Esophagus (tissue), 2 donors: ENCODE results near the gene LARP4. TPM values are rescaled to one million over a fixed set of nuclear protein-coding genes. Genes with fewer than 3 reads are reported as not detected.
"Not testable (repeated sequence)": the region's sequence is repeated elsewhere in the genome, so short reads cannot be mapped to it uniquely, and the experiment has no call there.

Experiments
- H3K27ac ChIP-seq, 2 donors: one replicate each; pipeline ENCODE4 v1.5.1; 2013; ENCODE audit warnings: low read depth in 2 of 2, mild to moderate bottlenecking in 2 of 2, inconsistent platforms in 1 of 2, low read length in 1 of 2, moderate library complexity in 1 of 2
- H3K27me3 ChIP-seq, 2 donors: one replicate each; pipeline ENCODE4 v1.6.1; 2013; ENCODE audit warnings: low read length in 2 of 2, control low read depth in 1 of 2, mild to moderate bottlenecking in 1 of 2; ENCODE audit not compliant: insufficient read depth in 2 of 2, control insufficient read depth in 1 of 2
- H3K36me3 ChIP-seq, 2 donors: one replicate each; pipeline ENCODE4 v1.6.1; 2013; ENCODE audit warnings: low read length in 1 of 2; ENCODE audit not compliant: control insufficient read depth in 2 of 2, insufficient read depth in 2 of 2
- H3K4me1 ChIP-seq, 2 donors: one replicate each; pipeline ENCODE4 v1.6.1; 2013; ENCODE audit warnings: low read length in 1 of 2; ENCODE audit not compliant: control insufficient read depth in 2 of 2, insufficient read depth in 2 of 2
- H3K4me3 ChIP-seq, 2 donors: one replicate each; pipeline ENCODE4 v1.5.1; 2013; ENCODE audit warnings: low read length in 2 of 2, mild to moderate bottlenecking in 2 of 2, low read depth in 1 of 2, moderate library complexity in 1 of 2
- H3K9me3 ChIP-seq, 2 donors: one replicate each; pipeline ENCODE4 v1.6.1; 2013; ENCODE audit warnings: mild to moderate bottlenecking in 2 of 2, low read depth in 1 of 2, low read length in 1 of 2, moderate library complexity in 1 of 2; ENCODE audit not compliant: control insufficient read depth in 2 of 2, insufficient read depth in 1 of 2
- WGBS, 2 donors: extraction: QIAGEN DNeasy Blood & Tissue Kit; methylation state at CpG; one replicate each; pipeline ENCODE4 v1.1.7; 2013; 5-methylcytosine and 5-hydroxymethylcytosine counted together
- polyA plus RNA-seq, 2 donors: library from polyadenylated mRNA; stranded (reverse); fragments of 200-250 nt; gene quantifications; one replicate each; pipeline ENCODE4 v1.2.3, GENCODE V29; 2013
- donor health status: healthy with polysubstance abuse.
- donor health status: Bipolar disorder and iron deficiency.

LARP4 gene
- polyA plus RNA-seq, 2 donors: 7.5 to 8.1 TPM

- Histone ChIP-seq H3K27ac (no peak overlapping the region), H3K4me3 (no peak overlapping the region), H3K36me3 (peaks cover 2 to 4% of the 10 kb centered on the region in 2 donors), H3K4me1 (no peaks in the 10 kb centered on the region), H3K9me3 (no peaks in the 10 kb centered on the region), H3K27me3 (no peaks in the 10 kb centered on the region)
- 96 to 97% methylated on average over 3 of the region's 3 CpGs for WGBS, 2 donors
Observed at GRCh38 chr12:50467439-50467838, 66.8 kb downstream of the LARP4 start.

- H3K36me3 ChIP-seq: peaks cover 2 to 5% of the 10 kb centered on the region in 2 donors
- no peak overlapping the region for H3K27ac ChIP-seq
- no peaks in the 10 kb centered on the region for H3K27me3 ChIP-seq
- H3K9me3 ChIP-seq: no peaks in the 10 kb centered on the region
- no peaks in the 10 kb centered on the region for H3K4me1 ChIP-seq
- H3K4me3 ChIP-seq: no peak overlapping the region
- WGBS, 2 donors: 76 to 84% methylated on average over 1 of the region's 1 CpG
Observed at GRCh38 chr12:50477241-50477832, 76.7 kb downstream of the LARP4 start.

- Histone ChIP-seq H3K27me3 (no peaks in the 10 kb centered on the region), H3K4me1 (no peaks in the 10 kb centered on the region), H3K36me3 (no peaks in the 10 kb centered on the region), H3K9me3 (no peaks in the 10 kb centered on the region), H3K4me3 (no peak overlapping the region), H3K27ac (no peak overlapping the region)
- WGBS, 2 donors: 79 to 86% methylated on average over 4 of the region's 4 CpGs
Observed at GRCh38 chr12:50482571-50482970, 81.9 kb downstream of the LARP4 start.

- whole genome bisulfite sequencing, 2 donors: 91 to 100% methylated on average over 1 of the region's 1 CpG
- no peaks in the 10 kb centered on the region for H3K9me3 ChIP-seq
- H3K36me3 ChIP-seq: no peaks in the 10 kb centered on the region
Observed at GRCh38 chr12:50483488-50483887, 82.8 kb downstream of the LARP4 start.

GRCh38 chr12:50488801-50489200, 88.1 kb downstream of the LARP4 start:
- WGBS, 2 donors: 84% methylated on average over 5 of the region's 5 CpGs
- H3K27ac ChIP-seq: no peak overlapping the region
- H3K4me3 ChIP-seq: no peak overlapping the region
- H3K27me3 ChIP-seq: no peaks in the 10 kb centered on the region
- H3K4me1 ChIP-seq: no peaks in the 10 kb centered on the region
- H3K9me3 ChIP-seq: peaks cover 0 to 1% of the 10 kb centered on the region in 2 donors
- H3K36me3 ChIP-seq: no peaks in the 10 kb centered on the region

More at GRCh38 chr12:50483488-50483887, 82.8 kb downstream of the LARP4 start:
- Histone ChIP-seq H3K27ac (no peak overlapping the region), H3K27me3 (no peaks in the 10 kb centered on the region), H3K4me3 (no peak overlapping the region), H3K4me1 (no peaks in the 10 kb centered on the region)

- H3K9me3 ChIP-seq: not testable (repeated sequence)
Observed at GRCh38 chr12:50498119-50498518, 97.4 kb downstream of the LARP4 start.

GRCh38 chr12:50504798-50505674, 104.4 kb downstream of the LARP4 start, which contains the start of gene DIP2B:
Gene DIP2B (plus strand): TSS chr12:50504985. CDS start chr12:50505141, 156 bp downstream.
- Histone ChIP-seq H3K4me1 (peaks cover 0 to 1% of the 10 kb centered on the region in 2 donors), H3K27me3 (no peaks in the 10 kb centered on the region), H3K36me3 (no peaks in the 10 kb centered on the region), H3K27ac (peak within 1 kb of the TSS; percentile 92), H3K9me3 (no peaks in the 10 kb centered on the region), H3K4me3 (peak within 1 kb of the TSS; percentile 68 to 97)
- 1% methylated on average over 58 to 77 of the region's 77 CpGs for WGBS, 2 donors

More at GRCh38 chr12:50498119-50498518, 97.4 kb downstream of the LARP4 start:
- not testable (repeated sequence) for H3K4me3 ChIP-seq, H3K27me3 ChIP-seq, H3K27ac ChIP-seq, H3K36me3 ChIP-seq, H3K4me1 ChIP-seq
- 96% methylated on average over 11 of the region's 11 CpGs for WGBS, 2 donors

GRCh38 chr12:50505675-50506530, 105.2 kb downstream of the LARP4 start:
- Histone ChIP-seq H3K4me1 (peaks cover 0 to 1% of the 10 kb centered on the region in 2 donors), H3K4me3 (peak overlapping the region; percentile 68 to 97), H3K27me3 (no peaks in the 10 kb centered on the region), H3K27ac (peak overlapping the region; percentile 92), H3K9me3 (no peaks in the 10 kb centered on the region), H3K36me3 (no peaks in the 10 kb centered on the region)
- 3 to 4% methylated on average over 11 of the region's 11 CpGs for WGBS, 2 donors

- Histone ChIP-seq H3K36me3 (no peaks in the 10 kb centered on the region), H3K4me3 (peak overlapping the region in 1 of 2 donors; percentile 68), H3K27me3 (no peaks in the 10 kb centered on the region), H3K27ac (peak overlapping the region in 1 of 2 donors; percentile 31), H3K9me3 (no peaks in the 10 kb centered on the region), H3K4me1 (peaks cover 0 to 1% of the 10 kb centered on the region in 2 donors)
- 16 to 24% methylated on average over 2 of the region's 2 CpGs for WGBS, 2 donors
Observed at GRCh38 chr12:50506753-50507473, 106.2 kb downstream of the LARP4 start.
